Right lobe of liver (tissue), 6 donors: Measurements from ENCODE around the gene OR8G5. TPM values are rescaled to one million over a fixed set of nuclear protein-coding genes. Genes with fewer than 3 reads are reported as not detected.
A peak's percentile ranks its signal among the peaks of the same experiment; 100 is the strongest.
"Not testable (repeated sequence)": the region's sequence is repeated elsewhere in the genome, so short reads cannot be mapped to it uniquely, and the experiment has no call there.

Source experiments
- ATAC-seq, 4 donors: fragments of 200-7000 bp; cut with Tn5 transposase; one replicate each; pipeline ENCODE4 v1.9.1; 2020; ENCODE audit warnings: mild to moderate bottlenecking in 4 of 4, moderate library complexity in 4 of 4
- DNase-seq, 3 donors: peaks; one replicate each; pipeline ENCODE4 v3.0.0-alpha.2; 2020
- H3K27ac ChIP-seq, 3 donors: fragments of 200-600 bp; one replicate each; pipeline ENCODE4 v1.8.0; 2022
- H3K27me3 ChIP-seq, 2 donors: fragments of 200-600 bp; one replicate each; pipeline ENCODE4 v1.8.0; 2022
- H3K36me3 ChIP-seq, 4 donors: fragments of 200-600 bp; sonication (generic) in 1 of 4; one replicate each; pipeline versions ENCODE4 v1.5.1 to v1.8.0; 2017 to 2022; ENCODE audit warnings: control low read depth in 1 of 4
- H3K4me1 ChIP-seq, 4 donors: fragments of 200-600 bp; sonication (generic) in 1 of 4; one replicate each; pipeline versions ENCODE4 v1.5.1 to v1.8.0; 2017 to 2022; ENCODE audit warnings: control low read depth in 1 of 4
- H3K4me3 ChIP-seq, 3 donors: fragments of 200-600 bp; one replicate each; pipeline ENCODE4 v1.8.0; 2022
- H3K9me3 ChIP-seq, 4 donors: fragments of 200-600 bp; sonication (generic) in 1 of 4; one replicate each; pipeline versions ENCODE4 v1.5.1 to v1.8.0; 2017 to 2022; ENCODE audit warnings: control low read depth in 1 of 4
- POLR2A ChIP-seq: fragments of 450-650 bp; IDR thresholded peaks from one replicate; pipeline ENCODE4 v1.6.1; 2017; ENCODE audit warnings: antibody characterized with exemption, mild to moderate bottlenecking
- WGBS: methylation state at CpG from one replicate; pipeline ENCODE4 v1.1.6; 2018; ENCODE audit warnings: low coverage, low lambda C conversion rate; ENCODE audit not compliant: insufficient coverage; ENCODE audit errors: missing lambda C conversion rate; 5-methylcytosine and 5-hydroxymethylcytosine counted together
- intact Hi-C, 2 donors: fragments of 100-400 bp; cut with DNase I; formaldehyde crosslinking; loops; one replicate each; pipeline versions ENCODE4 v1.11.2 to v1.14.1; 2022
- total RNA-seq, 6 experiments: library from RNA; depleted of rRNA in 2 of 6; stranded (reverse); fragments of >200 nt in 2 of 6; fragmentation: NEBNext Ultra II Directional in 3 of 6; extraction: Animal tissue kit (Norgen Biotek cat#: 25700) in 3 of 6; gene quantifications; one replicate each; pipeline versions ENCODE4 v1.1.0 to v1.2.4, GENCODE V29; 2016 to 2023
- TF ChIP-seq, protein P1 (sequence below), 4 donors: fragments of 200-600 bp in 3 of 4; fragments of 450-650 bp in 1 of 4; IDR thresholded peaks; one replicate each; pipeline versions ENCODE4 v1.5.1 to v1.8.0; 2016 to 2022; ENCODE audit warnings: antibody characterized with exemption in 4 of 4, mild to moderate bottlenecking in 2 of 4
- donor health status: DM: no; HTN: yes; CAD: no.
- donor health status: DM: no; HTN: no; CAD: no.
- donor health status: DM: no; HTN: no; CAD: no.
- donor health status: DM: no; HTN: yes; CAD: no.
- donor health status: DM: no; HTN: yes; CAD: no.

The OR8G5 gene
- total RNA-seq, 6 experiments from 2014 or later: not detected

DNA sequence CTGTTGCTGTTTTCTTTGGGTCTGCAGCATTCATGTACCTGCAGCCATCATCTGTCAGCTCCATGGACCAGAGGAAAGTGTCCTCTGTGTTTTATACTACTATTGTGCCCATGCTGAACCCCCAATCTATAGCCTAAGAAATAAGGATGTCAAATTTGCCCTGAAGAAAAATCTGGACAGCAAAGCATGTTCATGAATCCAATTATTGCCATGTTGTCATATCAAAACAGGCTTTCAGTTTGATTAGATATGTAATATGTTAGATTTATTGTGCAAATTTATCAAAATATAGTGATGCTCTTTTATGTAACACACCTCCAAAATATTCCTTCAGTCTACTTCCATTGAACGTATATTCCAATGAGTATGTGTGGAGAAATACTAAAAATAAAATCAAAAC, 30.7 kb upstream of the OR8G5 start:
- TF ChIP-seq, protein P1, sequence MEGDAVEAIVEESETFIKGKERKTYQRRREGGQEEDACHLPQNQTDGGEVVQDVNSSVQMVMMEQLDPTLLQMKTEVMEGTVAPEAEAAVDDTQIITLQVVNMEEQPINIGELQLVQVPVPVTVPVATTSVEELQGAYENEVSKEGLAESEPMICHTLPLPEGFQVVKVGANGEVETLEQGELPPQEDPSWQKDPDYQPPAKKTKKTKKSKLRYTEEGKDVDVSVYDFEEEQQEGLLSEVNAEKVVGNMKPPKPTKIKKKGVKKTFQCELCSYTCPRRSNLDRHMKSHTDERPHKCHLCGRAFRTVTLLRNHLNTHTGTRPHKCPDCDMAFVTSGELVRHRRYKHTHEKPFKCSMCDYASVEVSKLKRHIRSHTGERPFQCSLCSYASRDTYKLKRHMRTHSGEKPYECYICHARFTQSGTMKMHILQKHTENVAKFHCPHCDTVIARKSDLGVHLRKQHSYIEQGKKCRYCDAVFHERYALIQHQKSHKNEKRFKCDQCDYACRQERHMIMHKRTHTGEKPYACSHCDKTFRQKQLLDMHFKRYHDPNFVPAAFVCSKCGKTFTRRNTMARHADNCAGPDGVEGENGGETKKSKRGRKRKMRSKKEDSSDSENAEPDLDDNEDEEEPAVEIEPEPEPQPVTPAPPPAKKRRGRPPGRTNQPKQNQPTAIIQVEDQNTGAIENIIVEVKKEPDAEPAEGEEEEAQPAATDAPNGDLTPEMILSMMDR (IDR thresholded peaks at IDR 0.05): no peak
- no peak for TF ChIP-seq POLR2A
- H3K9me3 ChIP-seq: no peaks in the 10 kb centered on the region
- 54% methylated on average over 1 of the region's 1 CpG for whole genome bisulfite sequencing
- H3K36me3 ChIP-seq: no peaks in the 10 kb centered on the region
- ATAC-seq (no peak), DNase-seq (no peak)
- H3K4me3 ChIP-seq: no peak overlapping the region
- intact Hi-C loops: no loop called here
- H3K27me3 ChIP-seq: no peaks in the 10 kb centered on the region
- no peaks in the 10 kb centered on the region for H3K4me1 ChIP-seq
- H3K27ac ChIP-seq: no peak overlapping the region

DNA sequence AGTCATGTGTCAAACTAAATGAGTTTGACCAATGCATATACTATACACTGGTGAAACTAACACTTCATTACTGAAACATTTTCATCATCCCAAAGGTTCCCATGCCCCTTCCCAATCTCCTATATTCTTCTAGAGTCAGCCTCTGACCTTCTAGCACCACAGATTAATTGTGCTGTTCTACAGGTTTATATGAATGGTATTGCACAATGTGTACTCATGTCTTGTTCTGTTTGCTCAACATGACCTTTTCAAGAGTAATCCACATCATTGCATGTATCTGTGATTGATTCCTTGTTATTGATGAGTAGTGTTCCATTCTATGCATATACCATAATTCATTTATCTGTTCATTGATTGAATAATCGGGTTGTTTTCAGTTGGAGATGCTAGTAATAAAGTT, 22.8 kb upstream of the OR8G5 start:
- Histone ChIP-seq H3K9me3 (no peaks in the 10 kb centered on the region), H3K4me1 (no peaks in the 10 kb centered on the region), H3K27ac (no peak overlapping the region), H3K36me3 (no peaks in the 10 kb centered on the region), H3K27me3 (peaks cover 0 to 4% of the 10 kb centered on the region in 2 donors), H3K4me3 (no peak overlapping the region)
- WGBS: 4% methylated on average over 1 of the region's 1 CpG
- no peak for TF ChIP-seq POLR2A
- TF ChIP-seq, protein P1 (IDR thresholded peaks at IDR 0.05): no peak
- no peak for DNase-seq
- peak in 2 of 4 donors; percentile 53 to 64 for ATAC-seq
- intact Hi-C loops: no loop called here

DNA sequence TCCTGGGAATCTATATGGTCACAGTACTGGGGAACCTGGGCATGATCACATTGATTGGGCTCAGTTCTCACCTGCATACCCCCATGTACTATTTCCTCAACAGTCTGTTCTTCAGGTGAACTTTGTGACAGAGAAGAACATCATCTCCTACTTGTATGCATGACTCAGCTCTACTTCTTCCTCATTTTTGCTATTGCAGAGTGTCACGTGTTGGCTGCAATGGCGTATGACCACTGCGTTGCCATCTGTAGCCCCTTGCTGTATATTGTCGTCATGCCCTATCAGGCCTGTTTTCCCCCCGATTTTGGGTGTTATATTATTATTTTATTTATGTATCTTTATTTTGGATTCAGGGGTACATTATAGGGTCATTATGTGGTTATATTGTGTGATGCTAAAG, 17.7 kb upstream of the OR8G5 start:
- intact Hi-C loops: no loop called here

DNA sequence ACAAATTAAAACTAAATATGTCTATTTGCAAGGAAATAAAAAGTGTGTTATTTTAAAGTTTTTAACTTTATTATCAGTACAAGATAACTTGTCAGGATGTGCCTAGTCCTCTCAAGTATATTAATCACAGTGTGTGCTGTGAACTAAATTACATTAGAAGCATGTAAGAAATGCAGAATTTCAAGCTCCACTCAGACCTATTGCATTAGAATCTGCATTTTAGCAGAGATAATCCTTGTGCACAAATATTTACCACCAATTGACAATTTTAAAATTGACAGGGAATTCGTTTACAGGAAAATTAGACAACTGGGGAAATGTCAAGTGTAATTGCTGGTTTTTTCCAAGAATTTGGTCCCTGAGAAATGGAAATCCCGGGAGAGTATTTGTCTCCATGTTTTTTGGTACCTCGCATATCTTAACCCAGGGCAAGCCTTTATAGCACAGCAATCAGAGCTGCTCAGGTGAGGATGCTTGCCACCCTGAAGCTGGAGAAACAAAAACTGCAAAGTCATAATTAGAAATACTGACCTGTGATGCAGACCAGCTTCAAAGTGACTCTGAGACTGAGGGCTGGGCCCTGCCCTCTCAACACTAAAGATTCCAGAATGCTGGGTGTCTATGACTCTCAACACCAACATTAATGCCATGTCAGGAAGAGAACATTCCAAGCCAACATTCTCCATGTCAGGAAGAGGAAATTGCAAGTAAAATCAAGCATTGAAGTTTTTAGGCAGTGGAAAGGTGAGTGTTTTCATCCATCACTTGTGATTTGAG, 15.4 kb upstream of the OR8G5 start, which contains the start of gene OR8G1:
Gene OR8G1 (plus strand): TSS at position 475 of the 777 bp plus-strand sequence. CDS start 8,581 bp downstream, outside the sequence.
- 40% methylated on average over 3 of the region's 3 CpGs for WGBS
- ATAC-seq: no peak
- Histone ChIP-seq H3K4me1 (no peaks in the 10 kb centered on the region), H3K4me3 (no peak within 1 kb of the TSS), H3K9me3 (no peaks in the 10 kb centered on the region), H3K36me3 (no peaks in the 10 kb centered on the region), H3K27ac (no peak within 1 kb of the TSS), H3K27me3 (no peaks in the 10 kb centered on the region)
- DNase-seq: no peak
- TF ChIP-seq, protein P1 (IDR thresholded peaks at IDR 0.05): no peak
- no peak for TF ChIP-seq POLR2A
- intact Hi-C loops: no loop called here

More for the DNA sequence above, 17.7 kb upstream of the OR8G5 start:
- ATAC-seq (no peak), DNase-seq (no peak)
- H3K27me3 ChIP-seq: peaks cover 0 to 4% of the 10 kb centered on the region in 2 donors
- H3K4me3 ChIP-seq: no peak overlapping the region
- H3K9me3 ChIP-seq: no peaks in the 10 kb centered on the region
- TF ChIP-seq, protein P1 (IDR thresholded peaks at IDR 0.05): no peak
- no peak for TF ChIP-seq POLR2A
- no peak overlapping the region for H3K27ac ChIP-seq
- no peaks in the 10 kb centered on the region for H3K36me3 ChIP-seq
- WGBS: 49% methylated on average over 5 of the region's 5 CpGs
- no peaks in the 10 kb centered on the region for H3K4me1 ChIP-seq

DNA sequence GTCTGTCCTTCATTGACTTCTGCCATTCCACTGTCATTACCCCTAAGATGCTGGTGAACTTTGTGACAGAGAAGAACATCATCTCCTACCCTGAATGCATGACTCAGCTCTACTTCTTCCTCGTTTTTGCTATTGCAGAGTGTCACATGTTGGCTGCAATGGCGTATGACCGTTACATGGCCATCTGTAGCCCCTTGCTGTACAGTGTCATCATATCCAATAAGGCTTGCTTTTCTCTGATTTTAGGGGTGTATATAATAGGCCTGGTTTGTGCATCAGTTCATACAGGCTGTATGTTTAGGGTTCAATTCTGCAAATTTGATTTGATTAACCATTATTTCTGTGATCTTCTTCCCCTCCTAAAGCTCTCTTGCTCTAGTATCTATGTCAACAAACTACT, 6.3 kb upstream of the OR8G5 start:
- H3K27ac ChIP-seq, H3K4me3 ChIP-seq, H3K36me3 ChIP-seq, intact Hi-C loops, DNase-seq, H3K27me3 ChIP-seq, ATAC-seq, H3K9me3 ChIP-seq, H3K4me1 ChIP-seq: not testable (repeated sequence)
- WGBS: 25% methylated on average over 2 of the region's 3 CpGs

DNA sequence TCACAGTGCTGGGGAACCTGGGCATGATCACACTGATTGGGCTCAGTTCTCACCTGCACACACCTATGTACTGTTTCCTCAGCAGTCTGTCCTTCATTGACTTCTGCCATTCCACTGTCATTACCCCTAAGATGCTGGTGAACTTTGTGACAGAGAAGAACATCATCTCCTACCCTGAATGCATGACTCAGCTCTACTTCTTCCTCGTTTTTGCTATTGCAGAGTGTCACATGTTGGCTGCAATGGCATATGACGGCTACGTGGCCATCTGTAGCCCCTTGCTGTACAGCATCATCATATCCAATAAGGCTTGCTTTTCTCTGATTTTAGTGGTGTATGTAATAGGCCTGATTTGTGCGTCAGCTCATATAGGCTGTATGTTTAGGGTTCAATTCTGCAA, 8.9 kb downstream of the OR8G5 start:
- H3K9me3 ChIP-seq, H3K27me3 ChIP-seq, H3K36me3 ChIP-seq, H3K4me1 ChIP-seq, DNase-seq, H3K4me3 ChIP-seq, H3K27ac ChIP-seq, intact Hi-C loops: not testable (repeated sequence)
- peak in 1 of 4 donors; percentile 24 for ATAC-seq
- 32% methylated on average over 4 of the region's 4 CpGs for WGBS

DNA sequence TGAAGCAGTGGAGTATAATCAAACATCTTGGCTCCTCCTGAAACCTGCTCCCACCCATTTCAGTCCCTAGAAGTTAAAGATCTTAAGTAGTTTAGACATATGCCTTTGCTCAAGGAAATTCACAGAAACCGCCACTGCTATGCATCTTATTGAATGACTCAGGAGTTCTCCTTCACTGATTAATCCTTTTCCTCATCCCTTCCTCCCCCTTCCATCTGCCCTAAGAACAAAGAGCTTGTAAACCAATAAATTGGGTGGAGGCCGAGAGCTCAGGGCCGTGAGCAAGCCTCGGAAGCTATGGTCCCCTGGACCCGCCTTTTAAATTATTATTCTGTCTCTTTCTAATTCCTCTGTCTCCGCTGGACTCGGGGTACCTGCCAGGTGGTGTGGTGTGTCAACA, 14.7 kb downstream of the OR8G5 start:
- intact Hi-C loops, H3K9me3 ChIP-seq, DNase-seq, ATAC-seq, H3K4me1 ChIP-seq, H3K27ac ChIP-seq, H3K4me3 ChIP-seq, H3K27me3 ChIP-seq, H3K36me3 ChIP-seq: not testable (repeated sequence)
- 52% methylated on average over 7 of the region's 7 CpGs for WGBS
